Choroid plexus epithelial cell (primary cell): ENCODE results near the gene ARNT2.
A peak's percentile ranks its signal among the peaks of the same experiment; 100 is the strongest.

ENCODE experiments used
- DNase-seq: peaks from one replicate; pipeline ENCODE4 v3.0.0-alpha.2; 2010; ENCODE audit warnings: low read depth
- H3K4me3 ChIP-seq: 2 replicates; pipeline ENCODE4 v1.5.1; 2011; ENCODE audit warnings: low read depth, mild to moderate bottlenecking, control low read depth, low read length, moderate library complexity
- TF ChIP-seq, protein P1 (sequence below): conservative IDR thresholded peaks from 2 replicates; pipeline ENCODE4 v1.5.1; 2011; ENCODE audit warnings: low read depth, mild to moderate bottlenecking, control low read depth, inconsistent platforms, low read length, moderate library complexity

ARNT2 gene

GRCh38 chr15:80433836-80434235 is 29.7 kb downstream of the ARNT2 start:
- TF ChIP-seq, protein P1, sequence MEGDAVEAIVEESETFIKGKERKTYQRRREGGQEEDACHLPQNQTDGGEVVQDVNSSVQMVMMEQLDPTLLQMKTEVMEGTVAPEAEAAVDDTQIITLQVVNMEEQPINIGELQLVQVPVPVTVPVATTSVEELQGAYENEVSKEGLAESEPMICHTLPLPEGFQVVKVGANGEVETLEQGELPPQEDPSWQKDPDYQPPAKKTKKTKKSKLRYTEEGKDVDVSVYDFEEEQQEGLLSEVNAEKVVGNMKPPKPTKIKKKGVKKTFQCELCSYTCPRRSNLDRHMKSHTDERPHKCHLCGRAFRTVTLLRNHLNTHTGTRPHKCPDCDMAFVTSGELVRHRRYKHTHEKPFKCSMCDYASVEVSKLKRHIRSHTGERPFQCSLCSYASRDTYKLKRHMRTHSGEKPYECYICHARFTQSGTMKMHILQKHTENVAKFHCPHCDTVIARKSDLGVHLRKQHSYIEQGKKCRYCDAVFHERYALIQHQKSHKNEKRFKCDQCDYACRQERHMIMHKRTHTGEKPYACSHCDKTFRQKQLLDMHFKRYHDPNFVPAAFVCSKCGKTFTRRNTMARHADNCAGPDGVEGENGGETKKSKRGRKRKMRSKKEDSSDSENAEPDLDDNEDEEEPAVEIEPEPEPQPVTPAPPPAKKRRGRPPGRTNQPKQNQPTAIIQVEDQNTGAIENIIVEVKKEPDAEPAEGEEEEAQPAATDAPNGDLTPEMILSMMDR = no peak
- no peak overlapping the region for H3K4me3 ChIP-seq
- DNase-seq = peak; percentile 14

DNA sequence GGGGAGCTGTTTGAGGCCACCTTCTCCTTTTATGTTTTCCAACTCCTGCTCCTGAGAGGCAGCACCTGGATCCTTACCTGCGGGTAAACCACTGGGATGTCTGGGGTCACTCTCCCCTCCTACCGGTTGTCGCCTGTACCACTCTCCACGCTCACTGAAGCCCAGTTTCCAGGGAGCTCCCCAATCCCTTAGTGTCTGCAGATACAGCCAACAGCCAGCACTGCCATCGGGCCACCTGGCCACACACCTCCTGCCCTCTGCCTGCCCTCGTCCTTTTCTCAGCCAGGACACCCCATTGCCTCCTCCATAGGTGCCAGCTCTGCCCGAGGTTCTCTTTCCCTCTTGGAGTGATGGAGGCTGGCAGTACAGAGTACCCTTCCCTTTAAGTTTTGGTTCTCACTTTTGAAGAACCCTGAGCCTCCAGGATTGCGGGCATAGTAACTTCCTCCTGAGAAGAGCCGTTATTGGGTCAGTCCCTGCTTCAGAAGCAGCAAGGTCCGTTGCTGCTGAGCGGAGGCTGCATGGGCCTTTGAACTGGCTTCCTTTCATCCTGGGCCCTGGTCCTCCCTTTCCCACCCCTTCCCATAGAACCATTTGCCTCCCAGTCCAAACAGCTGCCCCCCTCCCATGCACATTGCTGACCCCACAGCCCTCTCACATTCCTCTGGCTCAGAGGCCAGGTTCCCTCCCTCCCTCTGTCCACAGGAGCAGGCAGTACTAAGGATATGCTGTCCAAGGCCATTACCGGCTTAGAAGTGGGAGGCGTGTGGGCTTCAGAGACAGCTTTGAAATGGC is 30.9 kb downstream of the ARNT2 start:
- peak; percentile 27 for DNase-seq
- no peak overlapping the region for H3K4me3 ChIP-seq
- TF ChIP-seq, protein P1 = no peak

GRCh38 chr15:80436511-80437307 is 32.5 kb downstream of the ARNT2 start:
- no peak overlapping the region for H3K4me3 ChIP-seq
- DNase-seq = peak; percentile 38
- TF ChIP-seq, protein P1 = no peak

DNA sequence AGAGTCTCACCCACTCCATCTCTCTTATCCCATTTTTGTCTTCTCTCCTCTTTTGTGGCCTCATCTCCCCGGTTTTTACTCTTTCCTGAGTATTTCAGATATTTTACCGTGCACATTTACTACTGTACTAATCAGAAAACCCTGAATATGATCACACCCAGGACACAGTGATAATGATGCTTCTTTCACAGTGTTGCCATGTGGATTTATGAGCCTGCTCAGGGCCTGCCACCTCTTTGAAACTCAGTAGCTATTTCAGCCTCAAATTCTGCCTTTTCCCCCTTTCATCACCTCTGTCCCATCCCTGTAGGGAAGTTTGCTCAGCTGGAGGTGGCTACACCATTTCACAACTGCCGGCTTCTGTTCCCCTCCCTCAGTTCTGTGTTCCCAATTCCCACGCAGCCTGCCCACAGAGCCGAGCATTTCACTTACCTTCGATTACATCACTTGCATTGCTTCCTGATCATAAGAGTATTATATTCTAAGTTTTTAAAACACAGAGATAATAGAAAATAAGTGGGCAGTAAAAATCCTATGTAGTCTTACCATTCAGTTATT is 33.2 kb downstream of the ARNT2 start:
- no peak overlapping the region for H3K4me3 ChIP-seq
- DNase-seq = peak; percentile 77
- TF ChIP-seq, protein P1 = no peak

DNA sequence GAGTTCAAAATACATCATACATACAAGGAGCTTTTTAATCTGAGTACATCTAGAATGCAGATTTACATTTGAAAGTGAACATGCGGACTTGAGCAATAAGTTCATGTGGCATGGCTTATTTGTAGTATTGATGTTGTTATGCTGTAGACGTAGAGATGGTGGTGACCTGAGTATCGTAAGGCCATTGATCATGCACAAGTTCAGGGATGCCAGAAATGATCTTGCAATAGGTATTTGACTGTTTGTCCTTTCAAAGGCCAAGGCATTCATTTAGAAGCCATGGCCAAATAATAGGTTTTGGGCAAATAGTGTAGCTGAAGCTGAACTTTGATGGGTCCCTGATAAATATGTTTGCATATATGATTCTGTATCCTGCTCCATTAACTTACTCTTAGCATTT is 35.0 kb downstream of the ARNT2 start:
- no peak for DNase-seq
- TF ChIP-seq, protein P1 = no peak

DNA sequence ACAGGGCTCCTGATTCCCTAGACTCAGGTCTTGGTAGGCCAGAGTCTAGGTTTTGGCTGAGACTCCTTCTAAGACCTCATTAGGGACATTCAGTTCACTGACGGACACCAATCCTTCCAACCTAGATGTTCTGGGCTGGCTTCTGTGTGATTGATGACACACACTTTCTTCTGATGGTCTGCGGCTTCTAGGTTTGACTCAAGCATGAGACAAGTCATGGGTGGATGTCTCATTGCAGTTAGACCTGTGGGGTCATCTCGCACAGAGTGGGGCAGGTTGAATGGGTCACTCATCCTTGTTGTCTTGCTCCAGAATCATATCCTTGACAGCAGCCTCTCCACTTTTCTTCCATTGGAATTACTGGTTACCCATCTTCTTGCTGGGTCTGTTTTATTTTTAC is 35.8 kb downstream of the ARNT2 start:
- DNase-seq = no peak
- TF ChIP-seq, protein P1 = no peak
- H3K4me3 ChIP-seq = no peak overlapping the region

More for the DNA sequence above, 35.0 kb downstream of the ARNT2 start:
- no peak overlapping the region for H3K4me3 ChIP-seq
